HEK293 (cell line): ENCODE measurements around the gene SLC16A10.

Source experiments
- ZBTB21 ChIP-seq: fragments of 450-650 bp; formaldehyde crosslinking; IDR thresholded peaks from 2 replicates; pipeline ENCODE4 v1.5.1; 2017; ENCODE audit warnings: missing biosample characterization, missing genetic modification characterization
- ZFHX2 ChIP-seq: fragments of 450-650 bp; formaldehyde crosslinking; conservative IDR thresholded peaks from 2 replicates; pipeline ENCODE4 v1.5.1; 2016; ENCODE audit warnings: missing biosample characterization, missing genetic modification characterization

GRCh38 chr6:111254779-111255166 lies 167.5 kb downstream of the SLC16A10 start:
- TF ChIP-seq ZFHX2 (tag by site-specific recombination): no peak
- TF ChIP-seq ZBTB21: no peak
